Measurements from ENCODE around the gene ST8SIA1.
A peak's percentile ranks its signal among the peaks of the same experiment; 100 is the strongest.

ST8SIA1 gene

GRCh38 chr12:22282283-22282682, 52.2 kb downstream of the ST8SIA1 start:
- no peak for DNase-seq

- no peak for DNase-seq
These were observed 57.6 kb downstream of the ST8SIA1 start for GRCh38 chr12:22276867-22277266.

- no peak for DNase-seq
These were observed 58.2 kb downstream of the ST8SIA1 start for GRCh38 chr12:22276313-22276712.

GRCh38 chr12:22275843-22276242, 58.7 kb downstream of the ST8SIA1 start:
- no peak for DNase-seq

GRCh38 chr12:22272335-22273151, 62.0 kb downstream of the ST8SIA1 start:
- no peak for DNase-seq

GRCh38 chr12:22271023-22271422, 63.5 kb downstream of the ST8SIA1 start:
- DNase-seq = no peak

GRCh38 chr12:22268973-22269372, 65.5 kb downstream of the ST8SIA1 start:
- DNase-seq = no peak

GRCh38 chr12:22268406-22268805, 66.1 kb downstream of the ST8SIA1 start:
- no peak for DNase-seq

GRCh38 chr12:22266101-22266500, 68.4 kb downstream of the ST8SIA1 start:
- DNase-seq = no peak

GRCh38 chr12:22264380-22264779, 70.1 kb downstream of the ST8SIA1 start:
- DNase-seq = no peak

GRCh38 chr12:22262309-22262708, 72.2 kb downstream of the ST8SIA1 start:
- DNase-seq = peak; percentile 10

- no peak for DNase-seq
These were observed 77.4 kb downstream of the ST8SIA1 start for GRCh38 chr12:22257100-22257499.

GRCh38 chr12:22256605-22257004, 77.9 kb downstream of the ST8SIA1 start:
- no peak for DNase-seq

- DNase-seq = no peak
These were observed 78.5 kb downstream of the ST8SIA1 start for GRCh38 chr12:22256041-22256441.

GRCh38 chr12:22255097-22255496, 79.4 kb downstream of the ST8SIA1 start:
- DNase-seq = no peak

- no peak for DNase-seq
These were observed 80.0 kb downstream of the ST8SIA1 start for GRCh38 chr12:22254478-22254877.

GRCh38 chr12:22252057-22252456, 82.5 kb downstream of the ST8SIA1 start:
- no peak for DNase-seq

GRCh38 chr12:22250762-22251161, 83.7 kb downstream of the ST8SIA1 start:
- no peak for DNase-seq

- no peak for DNase-seq
These were observed 85.9 kb downstream of the ST8SIA1 start for GRCh38 chr12:22248571-22249115.

GRCh38 chr12:22248121-22248520, 86.4 kb downstream of the ST8SIA1 start:
- DNase-seq = no peak

GRCh38 chr12:22246217-22246846, 88.2 kb downstream of the ST8SIA1 start:
- DNase-seq = no peak

GRCh38 chr12:22242726-22243125, 91.8 kb downstream of the ST8SIA1 start:
- DNase-seq = no peak

- DNase-seq = no peak
These were observed 96.3 kb downstream of the ST8SIA1 start for GRCh38 chr12:22238211-22238610.

GRCh38 chr12:22234561-22234960, 99.9 kb downstream of the ST8SIA1 start:
- DNase-seq = no peak

Measured in NCI-H510A treated with DMSO at 0.1 percent for 48 hours (cell line).